GM19035 (cell line): ENCODE measurements around the gene GRIN1.
"Not testable (repeated sequence)": the region's sequence is repeated elsewhere in the genome, so short reads cannot be mapped to it uniquely, and the experiment has no call there.

ENCODE experiments used
- ATAC-seq: cut with Tn5 transposase; IDR thresholded peaks from one replicate; pipeline ENCODE4 v1.9.1; 2021; ENCODE audit not compliant: unreplicated experiment

Gene GRIN1

GRCh38 chr9:137111788-137112563, 27.0 kb upstream of the GRIN1 start:
- ATAC-seq: no peak

- ATAC-seq: no peak
These were observed 26.2 kb upstream of the GRIN1 start for GRCh38 chr9:137112564-137113384.

GRCh38 chr9:137113385-137114159, 25.4 kb upstream of the GRIN1 start:
- ATAC-seq: no peak

- ATAC-seq: no peak
These were observed 24.7 kb upstream of the GRIN1 start for GRCh38 chr9:137114220-137114612.

GRCh38 chr9:137114613-137115393, 24.2 kb upstream of the GRIN1 start, which contains the start of gene DPP7:
DPP7 (minus strand) TSS chr9:137114733; CDS start chr9:137114713, 20 bp downstream.
- peak; percentile 70 for ATAC-seq

GRCh38 chr9:137115394-137116026, 23.4 kb upstream of the GRIN1 start:
- ATAC-seq: no peak

GRCh38 chr9:137116027-137116507, 22.9 kb upstream of the GRIN1 start:
- no peak for ATAC-seq

- no peak for ATAC-seq
These were observed 22.2 kb upstream of the GRIN1 start for GRCh38 chr9:137116728-137117127.

GRCh38 chr9:137117269-137117731, 21.7 kb upstream of the GRIN1 start:
- ATAC-seq: no peak

GRCh38 chr9:137118092-137118603, 20.8 kb upstream of the GRIN1 start:
- not testable (repeated sequence) for ATAC-seq

GRCh38 chr9:137121927-137122795, 16.8 kb upstream of the GRIN1 start:
- ATAC-seq: not testable (repeated sequence)

GRCh38 chr9:137122796-137123467, 16.0 kb upstream of the GRIN1 start:
- not testable (repeated sequence) for ATAC-seq

- no peak for ATAC-seq
These were observed 15.5 kb upstream of the GRIN1 start for GRCh38 chr9:137123468-137123837.

- ATAC-seq: not testable (repeated sequence)
These were observed 14.9 kb upstream of the GRIN1 start for GRCh38 chr9:137123952-137124462.

- ATAC-seq: no peak
These were observed 12.2 kb upstream of the GRIN1 start for GRCh38 chr9:137126786-137127185.

GRCh38 chr9:137127301-137128157, 11.4 kb upstream of the GRIN1 start:
- no peak for ATAC-seq
